ENCODE measurements around the gene SLC16A8.

The SLC16A8 gene

DNA sequence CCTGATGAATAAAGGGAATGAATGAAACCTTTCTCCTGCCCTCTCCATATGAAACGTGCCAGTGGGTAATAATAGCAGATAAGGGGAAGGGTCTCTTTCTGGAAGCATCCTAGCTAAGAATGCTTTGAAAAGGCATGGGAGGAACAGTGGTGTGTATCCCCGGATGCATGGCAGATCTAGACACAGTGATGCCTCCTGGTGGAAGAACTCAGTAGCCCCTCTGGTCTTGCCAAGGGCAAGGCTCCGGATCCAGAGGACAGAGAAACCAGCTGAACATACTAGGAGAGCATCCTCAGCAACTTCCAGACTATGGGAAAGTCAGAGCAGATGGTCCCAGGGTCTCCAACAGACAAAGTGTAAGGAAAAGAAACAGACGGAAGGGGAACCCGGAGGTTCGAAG, 20.1 kb upstream of the SLC16A8 start:
- TF ChIP-seq, protein P1, sequence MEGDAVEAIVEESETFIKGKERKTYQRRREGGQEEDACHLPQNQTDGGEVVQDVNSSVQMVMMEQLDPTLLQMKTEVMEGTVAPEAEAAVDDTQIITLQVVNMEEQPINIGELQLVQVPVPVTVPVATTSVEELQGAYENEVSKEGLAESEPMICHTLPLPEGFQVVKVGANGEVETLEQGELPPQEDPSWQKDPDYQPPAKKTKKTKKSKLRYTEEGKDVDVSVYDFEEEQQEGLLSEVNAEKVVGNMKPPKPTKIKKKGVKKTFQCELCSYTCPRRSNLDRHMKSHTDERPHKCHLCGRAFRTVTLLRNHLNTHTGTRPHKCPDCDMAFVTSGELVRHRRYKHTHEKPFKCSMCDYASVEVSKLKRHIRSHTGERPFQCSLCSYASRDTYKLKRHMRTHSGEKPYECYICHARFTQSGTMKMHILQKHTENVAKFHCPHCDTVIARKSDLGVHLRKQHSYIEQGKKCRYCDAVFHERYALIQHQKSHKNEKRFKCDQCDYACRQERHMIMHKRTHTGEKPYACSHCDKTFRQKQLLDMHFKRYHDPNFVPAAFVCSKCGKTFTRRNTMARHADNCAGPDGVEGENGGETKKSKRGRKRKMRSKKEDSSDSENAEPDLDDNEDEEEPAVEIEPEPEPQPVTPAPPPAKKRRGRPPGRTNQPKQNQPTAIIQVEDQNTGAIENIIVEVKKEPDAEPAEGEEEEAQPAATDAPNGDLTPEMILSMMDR (IDR thresholded peaks at IDR 0.05; ENCODE audit: unreplicated experiment in 3 of 3), result no peak
- H3K4me3 Mint-ChIP-seq, result no peak overlapping the region
- H3K27me3 Mint-ChIP-seq (ENCODE audit: low read depth), result peaks cover 11% of the 10 kb centered on the region
- H3K9me3 Mint-ChIP-seq, result no peaks in the 10 kb centered on the region
- no peaks in the 10 kb centered on the region for H3K4me1 Mint-ChIP-seq
- H3K27ac Mint-ChIP-seq, result no peak overlapping the region
- H3K36me3 Mint-ChIP-seq (ENCODE audit: low read depth), result no peaks in the 10 kb centered on the region

DNA sequence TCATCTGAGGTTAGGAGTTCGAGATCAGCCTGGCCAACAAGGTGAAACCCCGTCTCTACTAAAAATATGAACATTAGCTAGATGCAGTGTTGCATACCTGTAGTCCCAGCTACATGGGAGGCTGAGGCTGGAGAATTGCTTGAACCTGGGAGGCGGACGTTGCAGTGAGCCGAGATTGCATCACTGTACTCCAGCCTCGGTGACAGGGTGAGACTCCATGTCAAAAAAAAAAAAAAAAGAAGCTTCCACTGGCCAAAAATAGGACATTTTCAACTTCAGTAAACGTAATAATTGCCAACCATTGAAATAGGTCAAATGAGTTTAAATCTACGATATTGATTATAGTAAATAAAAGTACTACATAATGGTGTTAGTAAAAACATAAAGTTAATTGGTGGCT, 19.7 kb upstream of the SLC16A8 start:
- Mint-ChIP-seq H3K4me3 (no peak overlapping the region), H3K9me3 (no peaks in the 10 kb centered on the region)

DNA sequence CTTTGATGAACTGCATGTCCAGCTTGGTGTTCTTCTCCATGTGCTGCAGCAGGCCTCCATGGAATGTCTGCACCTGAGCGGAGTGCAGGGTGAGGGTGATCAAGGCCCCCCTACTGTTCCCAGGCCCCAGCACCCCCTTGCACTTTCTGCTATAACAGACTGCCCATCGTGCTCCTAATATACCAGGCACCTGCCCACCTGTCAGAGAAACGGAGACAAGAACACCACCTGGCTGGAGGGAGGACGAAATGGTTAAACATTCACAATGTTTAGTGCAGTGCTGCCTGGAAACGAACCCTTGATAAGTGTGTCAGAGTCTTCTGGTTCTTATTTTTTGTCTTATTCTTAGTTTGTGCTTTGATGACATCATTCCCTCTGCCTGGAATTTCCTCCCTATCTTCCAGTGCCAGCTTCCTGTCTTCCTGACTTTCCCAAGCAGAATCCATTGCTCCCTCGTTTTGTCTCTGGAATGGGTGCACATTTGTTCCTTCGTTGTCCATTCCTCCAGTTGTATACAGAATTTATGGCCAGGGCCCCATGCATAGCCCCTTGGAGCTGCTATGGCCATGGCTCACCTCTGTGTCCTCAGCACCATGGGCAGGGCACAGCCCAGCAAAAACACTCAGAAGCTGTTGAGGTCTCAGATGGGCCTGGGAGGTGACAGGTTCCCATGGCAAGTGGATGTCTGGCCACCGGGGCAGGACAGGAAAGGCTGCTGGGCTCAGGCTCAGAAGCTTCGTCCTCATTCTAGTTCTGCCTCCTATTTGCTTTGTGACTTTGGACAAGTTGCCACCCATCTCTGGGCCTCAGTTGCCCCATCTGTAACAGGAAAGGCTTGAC, 14.6 kb upstream of the SLC16A8 start:
- Mint-ChIP-seq H3K9me3 (no peaks in the 10 kb centered on the region), H3K27ac (peak overlapping the region in 2 of 3 experiments; percentile 19 to 24), H3K4me3 (peak overlapping the region in 1 of 3 experiments; percentile 61), H3K36me3 (ENCODE audit: low read depth) (peaks cover 3% of the 10 kb centered on the region), H3K4me1 (peaks cover 22% of the 10 kb centered on the region), H3K27me3 (ENCODE audit: low read depth) (peaks cover 8% of the 10 kb centered on the region)
- TF ChIP-seq, protein P1 (IDR thresholded peaks at IDR 0.05; ENCODE audit: unreplicated experiment in 3 of 3), result no peak

More for the DNA sequence above, 19.7 kb upstream of the SLC16A8 start:
- TF ChIP-seq, protein P1 (IDR thresholded peaks at IDR 0.05; ENCODE audit: unreplicated experiment in 3 of 3), result no peak
- H3K4me1 Mint-ChIP-seq, result peaks cover 3% of the 10 kb centered on the region
- H3K27me3 Mint-ChIP-seq (ENCODE audit: low read depth), result peaks cover 9% of the 10 kb centered on the region
- no peaks in the 10 kb centered on the region for H3K36me3 Mint-ChIP-seq (ENCODE audit: low read depth)
- no peak overlapping the region for H3K27ac Mint-ChIP-seq

DNA sequence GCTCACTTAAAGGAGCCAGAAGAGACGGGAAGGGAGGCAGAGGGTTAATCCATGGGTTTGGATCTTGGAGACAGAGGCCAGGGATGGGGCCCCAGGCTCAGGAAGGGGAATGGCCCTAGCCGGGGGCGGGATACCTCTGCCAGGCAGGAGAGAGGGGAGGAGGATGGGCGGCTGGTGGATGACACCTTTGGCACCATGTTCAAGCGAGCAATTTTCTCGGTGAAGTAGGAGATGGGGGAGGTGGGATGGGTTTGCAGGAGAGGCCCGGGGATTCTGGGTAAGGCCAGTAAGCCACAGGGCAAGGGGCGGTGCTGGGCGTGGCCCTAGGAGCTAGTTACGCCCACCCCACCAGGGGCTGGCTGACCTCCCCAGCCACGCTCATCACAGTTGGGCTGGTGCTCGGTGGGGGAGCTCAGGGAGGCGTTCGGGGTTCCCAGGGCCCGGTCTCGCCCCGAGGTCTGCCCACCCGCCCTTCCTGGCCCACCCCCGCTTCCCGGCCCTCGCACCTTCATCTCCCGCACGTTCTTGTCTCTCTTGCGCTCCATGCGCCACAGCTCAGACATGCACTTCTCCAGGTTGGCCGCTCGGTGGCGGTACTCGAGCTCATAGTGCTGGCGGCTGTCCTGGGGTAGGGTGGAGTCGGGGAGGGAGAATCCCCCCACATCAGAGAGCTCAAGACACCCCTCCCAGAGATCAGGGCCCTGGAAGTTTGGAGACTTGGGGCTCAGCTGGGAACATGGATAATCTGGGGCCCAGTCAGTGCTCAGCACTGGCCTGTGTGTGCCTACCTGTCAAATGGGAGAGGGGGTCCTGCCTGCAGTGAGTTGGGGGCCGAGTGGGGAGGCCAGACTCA, 13.8 kb upstream of the SLC16A8 start:
- Mint-ChIP-seq H3K4me3 (peak overlapping the region in 2 of 3 experiments; percentile 72 to 79), H3K27me3 (ENCODE audit: low read depth) (peaks cover 14% of the 10 kb centered on the region), H3K36me3 (ENCODE audit: low read depth) (peaks cover 9% of the 10 kb centered on the region), H3K4me1 (peaks cover 26% of the 10 kb centered on the region), H3K9me3 (no peaks in the 10 kb centered on the region), H3K27ac (peak overlapping the region in 1 of 3 experiments; percentile 63)
- TF ChIP-seq, protein P1 (IDR thresholded peaks at IDR 0.05; ENCODE audit: unreplicated experiment in 3 of 3), result peak; percentile 44 to 59 (median 46)

DNA sequence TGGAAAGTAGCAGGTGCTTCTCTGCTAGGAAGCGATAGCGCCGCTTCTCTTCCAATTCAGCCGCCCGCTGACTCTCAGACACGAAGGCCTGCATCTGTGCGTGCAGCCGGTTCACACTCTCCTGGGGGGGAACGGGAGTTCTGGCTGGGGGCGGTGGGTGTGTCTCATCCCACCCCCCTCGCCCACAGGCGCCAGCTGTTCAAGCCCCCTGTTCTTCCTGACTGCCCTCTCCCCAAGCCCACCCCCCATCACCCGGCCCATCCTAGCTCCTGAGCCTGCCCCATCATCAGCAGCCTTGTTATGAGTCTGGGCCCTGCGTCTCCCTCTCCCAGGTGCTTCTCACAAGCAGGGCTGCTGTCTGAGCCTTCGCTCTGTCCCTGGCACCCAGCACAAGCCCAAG, 13.1 kb upstream of the SLC16A8 start:
- H3K27ac Mint-ChIP-seq, result peak overlapping the region in 1 of 3 experiments; percentile 63
- H3K9me3 Mint-ChIP-seq, result no peaks in the 10 kb centered on the region
- peaks cover 17% of the 10 kb centered on the region for H3K27me3 Mint-ChIP-seq (ENCODE audit: low read depth)
- H3K4me3 Mint-ChIP-seq, result peak overlapping the region in 2 of 3 experiments; percentile 72 to 79
- peaks cover 26% of the 10 kb centered on the region for H3K4me1 Mint-ChIP-seq
- TF ChIP-seq, protein P1 (IDR thresholded peaks at IDR 0.05; ENCODE audit: unreplicated experiment in 3 of 3), result no peak
- H3K36me3 Mint-ChIP-seq (ENCODE audit: low read depth), result peaks cover 9% of the 10 kb centered on the region
